Endometrial microvascular endothelial cells (primary cell): ENCODE data around the gene FSD1. TPM values are rescaled to one million over a fixed set of nuclear protein-coding genes. Genes with fewer than 3 reads are reported as not detected.
"Not testable (repeated sequence)": the region's sequence is repeated elsewhere in the genome, so short reads cannot be mapped to it uniquely, and the experiment has no call there.

Experiments used
- in situ Hi-C: cut with HindIII; loops from 2 replicates; pipeline ENCODE4 v1.10.0; 2017; ENCODE audit warnings: low sequenced_read_pairs, low pct_unique_long_range_greater_than_20kb; ENCODE audit errors: inconsistent ontology term
- total RNA-seq: library from RNA; depleted of rRNA; stranded (reverse); fragments of >200 nt; gene quantifications from one replicate; pipeline ENCODE4 v1.2.3, GENCODE V29; 2015; ENCODE audit errors: inconsistent ontology term

The FSD1 gene
- total RNA-seq, 1 donor from 2014 or later = 15.1 TPM

- in situ Hi-C loops = no loop called here
These were observed 24.6 kb upstream of the FSD1 start for GRCh38 chr19:4279530-4280422.

- in situ Hi-C loops = no loop called here
These were observed 20.0 kb upstream of the FSD1 start for GRCh38 chr19:4284176-4284958.

- in situ Hi-C loops = no loop called here
These were observed 19.4 kb upstream of the FSD1 start for GRCh38 chr19:4284974-4285373.

DNA sequence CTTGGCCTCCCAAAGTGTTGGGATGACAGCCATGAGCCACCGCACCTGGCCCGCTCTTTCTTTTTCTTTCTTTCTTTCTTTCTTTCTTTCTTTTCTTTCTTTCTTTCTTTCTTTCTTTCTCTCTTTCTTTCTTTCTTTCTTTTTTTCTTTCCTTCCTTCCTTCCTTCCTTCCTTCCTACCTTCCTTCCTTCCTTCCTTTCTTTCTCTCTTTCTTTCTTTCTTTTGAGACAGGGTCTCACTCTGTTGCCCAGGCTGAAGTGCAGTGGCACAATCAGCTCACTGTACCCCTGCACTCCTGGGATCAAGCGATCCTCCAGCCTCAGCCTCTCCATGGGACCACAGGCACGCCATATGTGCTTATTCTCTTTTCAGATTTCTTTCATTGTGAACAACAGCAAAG, 18.3 kb upstream of the FSD1 start:
- in situ Hi-C loops = not testable (repeated sequence)

DNA sequence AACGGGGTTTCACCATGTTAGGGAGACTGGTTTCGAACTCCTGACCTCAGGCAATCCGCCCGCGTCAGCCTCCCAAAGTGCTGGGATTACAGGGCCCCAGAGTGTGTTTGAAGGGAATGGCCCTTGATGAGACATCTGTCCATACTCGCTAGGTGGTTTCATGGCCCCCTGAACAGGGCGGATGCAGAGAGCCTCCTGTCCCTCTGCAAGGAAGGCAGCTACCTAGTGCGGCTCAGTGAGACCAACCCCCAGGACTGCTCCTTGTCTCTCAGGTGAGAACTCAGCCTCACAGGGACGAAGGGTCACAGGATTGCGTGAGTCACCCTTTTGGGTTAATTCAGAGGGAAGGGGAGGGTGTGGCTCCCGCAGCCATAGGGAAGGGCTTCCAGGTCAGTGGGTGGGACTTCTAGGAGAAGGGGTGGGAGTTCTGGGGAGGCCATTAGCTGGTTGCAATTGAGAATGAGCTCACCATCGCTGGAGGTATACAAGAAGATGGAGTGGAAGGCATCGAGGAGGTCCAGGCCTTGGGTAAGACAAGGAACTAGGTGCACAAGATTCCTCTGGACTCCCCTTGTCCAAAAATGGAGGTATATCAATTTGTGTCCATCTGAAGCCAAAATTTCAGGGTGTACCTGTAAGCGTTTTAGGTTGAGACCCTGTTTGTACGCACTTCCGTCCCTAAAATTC, 16.2 kb upstream of the FSD1 start:
- in situ Hi-C loops = no loop called here

GRCh38 chr19:4291184-4291732, 13.1 kb upstream of the FSD1 start:
- in situ Hi-C loops = no loop called here

GRCh38 chr19:4292515-4292914, 11.9 kb upstream of the FSD1 start:
- in situ Hi-C loops = no loop called here

DNA sequence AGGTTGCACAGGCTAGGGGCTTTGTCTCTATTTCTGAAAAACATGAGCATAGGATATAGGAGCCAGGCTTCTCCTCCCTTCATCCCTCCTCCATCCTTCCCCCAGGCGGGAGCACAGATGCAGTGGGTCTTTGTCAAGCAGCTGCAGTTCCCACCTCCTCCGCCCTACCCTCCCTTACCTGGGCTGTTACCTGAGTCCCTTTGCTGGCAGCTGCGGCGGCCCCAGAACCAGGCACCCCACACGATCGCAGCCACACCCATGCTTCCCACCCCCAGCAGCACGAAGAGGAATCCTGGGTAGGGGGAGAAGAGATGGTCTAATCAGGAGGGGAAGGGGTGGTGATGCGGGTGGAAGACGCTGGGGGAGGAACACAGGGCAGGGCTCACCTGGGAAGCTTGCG, 10.0 kb upstream of the FSD1 start:
- in situ Hi-C loops = no loop called here

- in situ Hi-C loops = no loop called here
These were observed 8.2 kb upstream of the FSD1 start for GRCh38 chr19:4295972-4296771.

GRCh38 chr19:4297901-4298809, 6.2 kb upstream of the FSD1 start:
- in situ Hi-C loops = no loop called here

DNA sequence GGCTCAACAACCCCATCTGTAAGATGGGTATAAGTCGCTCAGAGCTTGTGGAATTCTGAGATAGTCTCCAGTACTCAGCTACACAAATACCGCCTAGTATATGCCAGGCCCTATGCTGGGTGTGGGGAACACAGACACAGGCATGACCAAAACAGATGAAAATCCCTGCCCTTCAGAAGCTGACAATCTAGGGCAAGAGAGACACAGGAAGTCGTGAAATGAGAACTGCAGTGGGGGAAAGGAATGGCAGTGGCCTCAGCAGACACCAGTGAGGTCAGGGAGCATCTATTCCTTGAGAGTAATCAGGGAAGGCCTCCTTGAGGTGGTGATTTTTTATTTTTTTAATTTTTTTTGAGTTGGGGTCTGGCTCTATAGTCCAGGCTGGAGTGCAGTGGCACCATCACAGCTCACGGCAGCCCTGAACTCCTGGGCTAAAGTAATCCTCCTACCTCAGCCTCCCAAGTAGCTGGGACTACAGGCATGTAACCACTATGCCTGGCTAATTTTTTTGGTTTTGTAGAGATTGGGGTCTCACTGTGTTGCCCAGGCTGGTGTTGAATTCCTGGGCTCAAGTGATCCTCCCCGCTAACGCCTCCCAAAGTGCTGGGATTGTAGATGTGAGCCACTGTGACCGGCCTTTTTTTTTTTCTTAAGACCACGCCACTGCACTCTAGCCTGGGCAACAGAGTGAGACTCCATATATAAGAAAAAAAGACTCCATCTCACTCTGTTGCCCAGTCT, 5.4 kb upstream of the FSD1 start:
- in situ Hi-C loops = no loop called here

DNA sequence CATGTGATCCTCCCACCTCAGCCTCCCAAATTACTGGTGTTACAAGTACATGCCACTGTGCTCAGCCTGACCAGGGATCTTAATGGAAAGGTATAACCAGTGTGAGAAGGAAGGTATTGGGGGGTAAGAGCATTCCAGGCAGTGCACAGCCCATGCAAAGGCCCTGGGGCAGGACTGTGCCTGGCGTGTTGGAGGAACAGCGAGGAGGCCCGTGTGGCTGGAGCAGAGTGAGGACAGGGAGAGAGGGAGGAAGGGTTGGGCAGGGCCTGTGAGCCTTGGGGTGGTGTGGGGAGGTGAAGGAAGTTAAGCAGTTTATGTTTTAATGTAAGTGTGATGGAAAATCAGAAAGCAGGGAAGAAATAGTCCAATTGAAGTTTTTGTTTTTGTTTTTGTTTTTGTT, 3.8 kb upstream of the FSD1 start:
- in situ Hi-C loops = no loop called here

DNA sequence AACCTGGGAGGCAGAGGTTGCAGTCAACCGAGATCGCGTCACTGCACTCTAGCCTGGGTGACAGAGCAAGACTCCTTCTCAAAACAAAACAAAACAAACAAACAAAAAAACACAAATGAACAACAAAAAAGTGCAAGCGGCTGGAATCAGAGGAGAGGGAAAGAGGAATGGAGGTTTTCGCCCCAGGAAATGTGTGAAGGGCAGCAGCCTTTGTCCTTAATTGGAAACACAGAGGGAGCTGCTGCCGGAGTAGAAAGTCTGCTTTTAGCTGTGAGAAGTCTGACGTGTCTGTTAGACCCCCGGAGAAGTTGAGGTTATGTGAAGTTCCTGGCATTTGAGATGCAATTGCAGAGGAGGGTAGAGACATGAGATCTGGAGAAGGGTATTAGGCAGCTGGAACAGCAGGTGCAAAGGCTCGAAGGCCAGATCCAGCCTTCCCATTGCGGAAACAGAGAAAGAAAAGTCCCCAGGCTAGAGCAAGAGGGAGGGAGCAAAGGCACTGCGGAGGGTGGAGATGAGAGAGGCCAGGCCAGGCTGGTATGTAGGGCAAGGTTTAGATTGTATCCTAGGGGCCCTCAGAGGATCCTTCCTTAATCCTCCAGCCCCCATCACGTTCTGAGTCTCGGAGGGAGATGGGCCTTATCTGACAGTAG, 2.7 kb upstream of the FSD1 start:
- in situ Hi-C loops = no loop called here

- in situ Hi-C loops = no loop called here
These were observed 2.2 kb upstream of the FSD1 start, which contains the start of gene TMIGD2 for GRCh38 chr19:4302243-4302640. TSS of gene TMIGD2 (minus strand) at chr19:4302389. CDS start at chr19:4302385, 4 bp downstream.

DNA sequence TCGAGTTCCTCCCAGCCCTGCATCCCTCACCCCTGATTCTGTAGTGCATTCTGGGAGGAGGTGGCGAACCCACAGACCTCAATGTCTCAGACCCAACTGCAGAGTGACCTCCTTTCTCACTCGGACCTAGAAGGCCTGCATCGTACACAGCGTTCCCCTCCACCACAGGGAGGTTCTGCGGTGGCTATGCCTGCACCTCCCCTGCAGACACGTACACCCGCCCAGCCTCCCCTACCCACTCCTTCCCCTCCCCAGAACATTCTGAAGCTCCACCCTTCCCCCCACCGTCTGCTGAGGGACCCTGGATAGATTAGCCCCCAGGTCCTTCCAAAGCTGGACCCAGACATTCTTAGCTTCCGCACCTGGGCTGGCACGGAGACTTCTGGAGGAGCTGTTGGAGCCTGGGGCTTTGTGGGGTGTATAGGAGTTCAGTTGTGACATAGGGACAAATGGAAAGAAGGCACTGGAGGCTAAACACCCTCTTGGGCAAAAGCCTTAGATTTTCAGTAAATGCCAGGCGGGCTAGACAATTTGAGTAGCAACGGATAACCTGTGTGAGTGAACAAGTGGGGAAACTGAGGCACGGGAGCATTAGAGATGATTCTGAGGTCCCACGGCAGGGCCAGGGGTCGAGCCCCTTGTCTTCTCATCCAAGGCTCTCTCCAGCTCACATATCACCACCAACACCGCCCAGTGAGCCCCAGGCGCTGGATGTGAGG, 420 bp upstream of the FSD1 start:
- in situ Hi-C loops = no loop called here

DNA sequence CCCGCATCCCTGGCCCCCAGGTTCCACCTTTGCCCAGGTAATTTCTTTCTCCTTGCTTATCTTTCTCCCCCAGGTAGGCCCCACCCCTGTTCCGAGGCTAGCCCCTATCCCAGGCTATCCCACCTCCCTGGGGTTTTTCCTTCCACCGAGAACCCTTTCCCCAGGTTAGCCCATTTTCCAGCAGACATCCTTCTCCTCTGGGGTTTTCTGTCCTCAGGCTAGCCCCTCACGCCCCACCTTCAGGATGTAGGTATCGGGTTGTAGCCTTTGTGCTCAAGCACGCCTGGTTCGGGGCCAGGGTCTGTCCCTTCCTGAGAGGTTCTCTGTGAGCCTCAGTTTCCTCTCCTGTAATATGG, 837 bp downstream of the FSD1 start:
- in situ Hi-C loops = no loop called here
